Measurements from ENCODE around the gene GH2.
A peak's percentile ranks its signal among the peaks of the same experiment; 100 is the strongest.
"Not testable (repeated sequence)": the region's sequence is repeated elsewhere in the genome, so short reads cannot be mapped to it uniquely, and the experiment has no call there.

Gene GH2

DNA sequence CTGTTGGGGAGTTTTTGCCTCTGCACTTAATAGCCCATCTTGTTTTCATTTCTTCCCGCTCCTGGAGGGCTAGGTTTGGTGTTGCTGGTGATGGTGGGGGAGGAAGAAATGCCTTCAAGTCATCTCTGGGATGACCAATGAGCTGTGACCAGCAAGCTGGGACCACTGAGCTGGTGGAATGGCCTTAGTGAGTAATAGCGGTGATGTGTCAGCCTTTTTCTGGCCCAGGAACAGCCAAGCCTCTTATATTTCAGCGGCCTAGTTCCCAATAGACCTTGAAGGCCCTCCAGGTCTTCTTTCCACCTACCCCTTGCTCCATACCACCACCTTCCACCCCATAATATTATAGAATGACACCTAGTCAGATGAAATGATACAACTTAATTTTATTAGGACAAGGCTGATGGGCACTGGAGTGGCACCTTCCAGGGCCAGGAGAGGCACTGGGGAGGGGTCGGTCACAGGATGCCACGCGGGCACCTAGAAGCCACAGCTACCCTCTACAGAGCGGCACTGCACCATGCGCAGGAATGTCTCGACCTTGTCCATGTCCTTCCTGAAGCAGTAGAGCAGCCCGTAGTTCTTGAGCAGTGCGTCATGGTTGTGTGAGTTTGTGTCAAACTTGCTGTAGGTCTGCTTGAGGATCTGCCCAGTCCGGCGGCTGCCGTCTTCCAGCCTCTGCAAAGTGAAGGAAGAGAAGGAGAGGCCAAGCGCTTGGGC is 9.9 kb downstream of the GH2 start:
- not testable (repeated sequence) for DNase-seq

GRCh38 chr17:63870292-63870665 is 11.5 kb downstream of the GH2 start:
- DNase-seq = not testable (repeated sequence)

GRCh38 chr17:63869491-63870291 is 12.1 kb downstream of the GH2 start:
- DNase-seq = not testable (repeated sequence)

- not testable (repeated sequence) for DNase-seq
Measured at GRCh38 chr17:63866625-63867024, 15.1 kb downstream of the GH2 start.

DNA sequence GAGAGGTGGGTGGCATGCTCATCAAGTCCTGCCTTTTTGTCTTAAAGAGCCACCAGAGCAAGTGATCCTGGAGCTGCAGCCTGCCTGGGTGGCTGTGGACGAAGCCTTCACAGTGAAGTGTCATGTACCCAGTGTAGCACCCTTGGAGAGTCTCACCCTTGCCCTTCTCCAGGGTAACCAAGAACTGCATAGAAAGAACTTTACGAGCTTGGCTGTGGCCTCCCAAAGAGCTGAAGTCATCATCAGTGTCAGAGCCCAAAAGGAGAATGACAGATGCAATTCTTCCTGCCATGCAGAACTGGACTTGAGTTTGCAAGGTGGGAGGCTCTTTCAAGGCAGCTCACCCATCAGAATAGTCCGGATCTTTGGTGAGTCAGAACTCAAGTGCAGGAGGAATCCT is 22.5 kb downstream of the GH2 start:
- no peak for DNase-seq

- DNase-seq = not testable (repeated sequence)
Measured at GRCh38 chr17:63856425-63856824, 25.3 kb downstream of the GH2 start.

DNA sequence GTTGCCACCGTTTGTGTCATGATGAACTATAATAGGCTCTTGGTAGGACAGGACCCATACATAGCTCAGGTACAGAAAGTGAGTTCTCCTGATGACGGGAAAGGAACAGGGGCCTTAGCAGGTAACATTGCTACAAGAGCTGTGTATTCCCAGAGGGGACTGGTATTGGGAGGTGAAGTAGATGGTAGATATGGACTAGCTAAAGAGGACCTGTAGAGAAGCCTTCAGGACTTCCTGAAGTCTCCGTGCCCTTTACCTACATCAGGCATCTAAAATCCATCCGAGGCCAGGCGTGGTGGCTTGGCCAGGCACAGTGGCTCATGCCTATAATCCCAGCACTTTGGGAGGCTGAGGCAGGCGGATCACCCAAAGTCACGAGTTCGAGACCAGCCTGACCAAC is 26.6 kb downstream of the GH2 start:
- no peak for DNase-seq

DNA sequence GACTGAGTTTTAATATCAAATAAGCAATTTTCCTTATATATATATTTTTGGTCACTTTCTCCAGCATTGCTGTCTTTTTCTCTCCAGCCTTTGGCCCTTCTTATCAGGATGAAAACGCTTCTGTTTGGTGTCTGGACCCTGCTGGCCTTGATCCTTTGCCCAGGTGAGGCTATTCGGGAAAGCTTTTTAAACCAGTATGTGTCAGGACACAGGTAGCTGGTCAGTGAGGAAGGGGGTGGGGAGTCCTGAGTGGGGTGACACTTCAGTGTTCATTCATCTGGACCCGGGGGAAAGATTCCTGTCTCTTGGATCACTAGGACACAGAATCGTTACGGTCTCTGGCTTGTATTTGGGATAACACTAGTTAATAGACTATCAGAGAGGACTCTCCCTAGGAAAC is 27.0 kb downstream of the GH2 start:
- DNase-seq = no peak

DNA sequence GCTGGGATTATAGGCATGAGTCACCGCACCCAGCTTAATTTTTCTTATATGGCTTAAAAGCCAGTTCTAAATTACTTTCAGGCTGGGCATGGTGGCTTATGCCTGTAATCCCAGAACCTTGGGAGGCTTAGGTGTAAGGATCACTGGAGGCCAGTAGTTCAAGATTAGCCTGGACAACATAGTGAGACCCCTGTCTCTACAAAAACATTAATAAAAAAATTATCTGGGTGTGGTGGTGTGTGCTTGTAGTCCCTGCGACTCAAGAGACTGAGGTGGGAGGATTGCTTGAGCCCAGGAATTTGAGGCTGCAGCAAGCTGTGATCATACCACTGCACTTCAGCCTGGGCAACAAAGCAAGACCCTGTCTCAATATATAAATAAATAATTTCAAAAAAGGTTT is 28.5 kb downstream of the GH2 start:
- no peak for DNase-seq

DNA sequence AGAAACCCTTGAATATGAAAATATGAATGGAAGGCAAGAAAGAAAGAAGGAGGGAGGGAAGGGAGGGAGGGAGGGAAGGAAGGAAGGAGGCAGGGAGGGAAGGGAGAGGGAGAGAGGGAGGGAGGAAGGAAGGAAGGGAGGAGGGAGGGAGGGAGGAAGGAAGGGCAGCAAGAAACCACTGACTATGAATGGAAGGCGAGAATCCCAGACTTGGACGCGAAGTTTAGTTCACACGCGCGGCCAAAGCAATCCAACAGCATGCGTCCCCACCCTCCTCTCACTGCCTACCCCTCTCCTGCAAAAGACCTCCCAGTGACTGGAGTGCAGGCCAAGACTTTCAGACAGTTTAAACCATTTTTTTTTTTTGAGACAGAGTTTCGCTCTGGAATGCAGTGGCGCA is 31.3 kb downstream of the GH2 start:
- DNase-seq = no peak

- no peak for DNase-seq
Measured at GRCh38 chr17:63848834-63849689, 32.7 kb downstream of the GH2 start.

DNA sequence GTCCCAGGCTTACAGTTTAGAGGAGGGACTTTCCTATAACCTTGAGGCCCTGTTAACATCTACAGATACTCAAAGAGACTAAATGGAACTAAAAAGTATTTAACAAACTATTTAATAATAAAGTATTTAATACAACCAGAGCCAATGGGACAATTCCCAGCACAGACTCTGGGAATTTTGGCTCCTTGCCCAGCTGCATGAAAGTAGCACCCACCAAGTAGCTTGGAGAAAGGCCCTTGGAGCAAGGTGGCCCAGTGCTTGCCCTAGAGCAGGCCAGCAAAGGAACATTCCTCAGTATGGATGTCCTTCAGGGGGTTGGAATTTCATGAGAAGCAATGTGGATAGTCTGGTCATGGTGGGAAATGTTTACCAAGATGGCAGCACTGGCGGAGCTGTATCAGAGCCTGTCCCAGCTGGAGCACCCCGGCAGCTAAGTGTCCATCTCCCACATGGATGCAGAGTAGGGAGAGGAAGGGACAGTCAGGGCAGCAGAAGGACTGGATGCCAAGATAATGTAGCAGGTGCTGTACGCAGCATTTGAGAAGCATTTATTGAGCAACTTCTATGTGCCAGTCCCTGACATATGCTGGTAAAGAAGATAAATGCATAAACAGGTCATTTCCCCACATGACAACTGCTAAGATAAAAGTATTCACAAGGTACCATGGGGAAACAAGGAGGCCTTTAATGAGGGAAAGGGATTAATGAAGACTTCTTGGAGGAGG is 34.1 kb downstream of the GH2 start:
- DNase-seq = no peak

GRCh38 chr17:63845509-63845908 is 36.2 kb downstream of the GH2 start:
- no peak for DNase-seq

- DNase-seq = no peak
Measured at GRCh38 chr17:63843910-63844677, 37.6 kb downstream of the GH2 start.

DNA sequence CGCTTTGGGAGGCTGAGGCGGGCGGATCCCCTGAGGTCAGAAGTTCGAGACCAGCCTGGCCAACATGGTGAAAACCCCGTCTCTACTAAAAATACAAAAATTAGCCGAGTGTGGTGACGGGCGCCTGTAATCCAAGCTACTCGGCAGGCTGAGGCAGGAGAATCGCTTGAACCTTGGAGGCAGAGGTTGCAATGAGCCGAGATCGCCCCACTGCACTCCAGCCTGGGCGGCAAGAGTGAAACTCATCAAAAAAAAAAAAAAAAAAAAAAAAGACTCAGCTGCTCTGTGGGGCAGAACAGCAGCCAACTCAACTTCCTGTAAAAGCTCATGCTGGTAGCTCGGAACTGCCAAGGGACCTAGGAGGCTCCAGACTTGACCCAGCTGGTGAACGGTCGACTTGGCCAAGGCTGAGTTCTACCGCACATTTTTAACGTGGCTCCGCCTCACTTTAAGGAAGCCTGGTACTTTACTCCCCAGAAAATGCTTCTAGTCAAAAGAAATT is 38.3 kb downstream of the GH2 start:
- DNase-seq = not testable (repeated sequence)

- DNase-seq = peak; percentile 97
Measured at GRCh38 chr17:63842540-63843386, 39.0 kb downstream of the GH2 start, which contains the start of gene SMARCD2. Gene SMARCD2, minus strand, starts transcription at chr17:63842685. Its CDS starts 11 bp downstream, at chr17:63842674.

DNA sequence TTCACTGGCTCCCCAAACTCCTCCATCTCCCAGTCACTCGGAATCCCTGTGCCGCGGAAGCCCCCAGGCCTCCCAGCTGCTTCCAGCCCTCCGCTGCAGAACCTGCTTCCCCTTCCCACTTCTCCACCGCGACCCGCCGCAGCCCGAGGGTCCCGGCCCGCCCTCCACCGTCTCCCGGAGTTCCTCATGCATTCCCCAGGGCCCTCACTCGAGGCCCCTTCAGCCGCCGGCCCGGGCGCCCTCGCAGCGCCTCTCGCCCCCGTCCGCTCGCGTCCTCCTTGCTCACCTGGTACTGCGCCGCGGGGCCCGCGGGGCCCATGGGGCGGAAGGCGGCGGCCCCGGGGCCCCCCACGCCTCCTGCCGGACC is 39.6 kb downstream of the GH2 start:
- DNase-seq = no peak

- no peak for DNase-seq
Measured at GRCh38 chr17:63841350-63842172, 40.2 kb downstream of the GH2 start.

GRCh38 chr17:63840591-63841349 is 41.0 kb downstream of the GH2 start:
- no peak for DNase-seq

Measured in NCI-H1694 (cell line).